ENCODE data around the gene TNS1.

Gene TNS1

GRCh38 chr2:217835931-217836891 lies 166.6 kb downstream of the TNS1 start:
- H3K9me3 ChIP-seq (ENCODE audit: control insufficient read depth, low read length) = no peaks in the 10 kb centered on the region
- H3K36me3 ChIP-seq (ENCODE audit: control insufficient read depth, insufficient read depth, low read length) = no peaks in the 10 kb centered on the region
- no peaks in the 10 kb centered on the region for H3K27me3 ChIP-seq (ENCODE audit: control insufficient read depth, insufficient read depth, low read length)
- no peak overlapping the region for H3K4me3 ChIP-seq (ENCODE audit: low read length)
- H3K9ac ChIP-seq (ENCODE audit: low read length) = no peak overlapping the region
- H3K4me1 ChIP-seq (ENCODE audit: control insufficient read depth, insufficient read depth, low read length) = peaks cover 13% of the 10 kb centered on the region

- Histone ChIP-seq H3K27me3 (ENCODE audit: control insufficient read depth, insufficient read depth, low read length) (no peaks in the 10 kb centered on the region), H3K36me3 (ENCODE audit: control insufficient read depth, insufficient read depth, low read length) (no peaks in the 10 kb centered on the region), H3K9me3 (ENCODE audit: control insufficient read depth, low read length) (no peaks in the 10 kb centered on the region), H3K9ac (ENCODE audit: low read length) (no peak overlapping the region), H3K4me1 (ENCODE audit: control insufficient read depth, insufficient read depth, low read length) (peaks cover 13% of the 10 kb centered on the region), H3K4me3 (ENCODE audit: low read length) (no peak overlapping the region)
These were observed 167.9 kb downstream of the TNS1 start for GRCh38 chr2:217834744-217835513.

- Histone ChIP-seq H3K36me3 (ENCODE audit: control insufficient read depth, insufficient read depth, low read length) (no peaks in the 10 kb centered on the region), H3K9me3 (ENCODE audit: control insufficient read depth, low read length) (no peaks in the 10 kb centered on the region), H3K27me3 (ENCODE audit: control insufficient read depth, insufficient read depth, low read length) (no peaks in the 10 kb centered on the region), H3K9ac (ENCODE audit: low read length) (no peak overlapping the region), H3K4me3 (ENCODE audit: low read length) (no peak overlapping the region), H3K4me1 (ENCODE audit: control insufficient read depth, insufficient read depth, low read length) (peaks cover 13% of the 10 kb centered on the region)
These were observed 168.7 kb downstream of the TNS1 start for GRCh38 chr2:217834057-217834620.

- H3K36me3 ChIP-seq (ENCODE audit: control insufficient read depth, insufficient read depth, low read length) = no peaks in the 10 kb centered on the region
- no peaks in the 10 kb centered on the region for H3K27me3 ChIP-seq (ENCODE audit: control insufficient read depth, insufficient read depth, low read length)
- H3K4me3 ChIP-seq (ENCODE audit: low read length) = no peak overlapping the region
- no peak overlapping the region for H3K9ac ChIP-seq (ENCODE audit: low read length)
- peaks cover 13% of the 10 kb centered on the region for H3K4me1 ChIP-seq (ENCODE audit: control insufficient read depth, insufficient read depth, low read length)
- no peaks in the 10 kb centered on the region for H3K9me3 ChIP-seq (ENCODE audit: control insufficient read depth, low read length)
These were observed 169.4 kb downstream of the TNS1 start for GRCh38 chr2:217833439-217833838.

- Histone ChIP-seq H3K4me1 (ENCODE audit: control insufficient read depth, insufficient read depth, low read length) (peaks cover 13% of the 10 kb centered on the region), H3K4me3 (ENCODE audit: low read length) (no peak overlapping the region), H3K27me3 (ENCODE audit: control insufficient read depth, insufficient read depth, low read length) (no peaks in the 10 kb centered on the region), H3K9ac (ENCODE audit: low read length) (no peak overlapping the region), H3K9me3 (ENCODE audit: control insufficient read depth, low read length) (no peaks in the 10 kb centered on the region), H3K36me3 (ENCODE audit: control insufficient read depth, insufficient read depth, low read length) (no peaks in the 10 kb centered on the region)
These were observed 169.8 kb downstream of the TNS1 start for GRCh38 chr2:217832987-217833386.

GRCh38 chr2:217832115-217832514 lies 170.7 kb downstream of the TNS1 start:
- Histone ChIP-seq H3K4me3 (ENCODE audit: low read length) (no peak overlapping the region), H3K9me3 (ENCODE audit: control insufficient read depth, low read length) (no peaks in the 10 kb centered on the region), H3K4me1 (ENCODE audit: control insufficient read depth, insufficient read depth, low read length) (peaks cover 6% of the 10 kb centered on the region), H3K36me3 (ENCODE audit: control insufficient read depth, insufficient read depth, low read length) (no peaks in the 10 kb centered on the region), H3K9ac (ENCODE audit: low read length) (no peak overlapping the region), H3K27me3 (ENCODE audit: control insufficient read depth, insufficient read depth, low read length) (no peaks in the 10 kb centered on the region)

- no peaks in the 10 kb centered on the region for H3K36me3 ChIP-seq (ENCODE audit: control insufficient read depth, insufficient read depth, low read length)
- H3K9me3 ChIP-seq (ENCODE audit: control insufficient read depth, low read length) = no peaks in the 10 kb centered on the region
- H3K4me1 ChIP-seq (ENCODE audit: control insufficient read depth, insufficient read depth, low read length) = no peaks in the 10 kb centered on the region
- H3K4me3 ChIP-seq (ENCODE audit: low read length) = no peak overlapping the region
- no peak overlapping the region for H3K9ac ChIP-seq (ENCODE audit: low read length)
- H3K27me3 ChIP-seq (ENCODE audit: control insufficient read depth, insufficient read depth, low read length) = no peaks in the 10 kb centered on the region
These were observed 171.5 kb downstream of the TNS1 start for GRCh38 chr2:217831306-217831705.

GRCh38 chr2:217830807-217831206 lies 172.0 kb downstream of the TNS1 start:
- no peaks in the 10 kb centered on the region for H3K4me1 ChIP-seq (ENCODE audit: control insufficient read depth, insufficient read depth, low read length)
- H3K36me3 ChIP-seq (ENCODE audit: control insufficient read depth, insufficient read depth, low read length) = no peaks in the 10 kb centered on the region
- H3K27me3 ChIP-seq (ENCODE audit: control insufficient read depth, insufficient read depth, low read length) = no peaks in the 10 kb centered on the region
- no peak overlapping the region for H3K4me3 ChIP-seq (ENCODE audit: low read length)
- no peak overlapping the region for H3K9ac ChIP-seq (ENCODE audit: low read length)
- no peaks in the 10 kb centered on the region for H3K9me3 ChIP-seq (ENCODE audit: control insufficient read depth, low read length)

GRCh38 chr2:217830061-217830460 lies 172.7 kb downstream of the TNS1 start:
- Histone ChIP-seq H3K36me3 (ENCODE audit: control insufficient read depth, insufficient read depth, low read length) (no peaks in the 10 kb centered on the region), H3K27me3 (ENCODE audit: control insufficient read depth, insufficient read depth, low read length) (no peaks in the 10 kb centered on the region), H3K4me3 (ENCODE audit: low read length) (no peak overlapping the region), H3K9me3 (ENCODE audit: control insufficient read depth, low read length) (no peaks in the 10 kb centered on the region), H3K4me1 (ENCODE audit: control insufficient read depth, insufficient read depth, low read length) (no peaks in the 10 kb centered on the region), H3K9ac (ENCODE audit: low read length) (no peak overlapping the region)

GRCh38 chr2:217829420-217829819 lies 173.4 kb downstream of the TNS1 start:
- H3K9me3 ChIP-seq (ENCODE audit: control insufficient read depth, low read length) = no peaks in the 10 kb centered on the region
- no peak overlapping the region for H3K9ac ChIP-seq (ENCODE audit: low read length)
- H3K36me3 ChIP-seq (ENCODE audit: control insufficient read depth, insufficient read depth, low read length) = no peaks in the 10 kb centered on the region
- no peaks in the 10 kb centered on the region for H3K27me3 ChIP-seq (ENCODE audit: control insufficient read depth, insufficient read depth, low read length)
- H3K4me1 ChIP-seq (ENCODE audit: control insufficient read depth, insufficient read depth, low read length) = no peaks in the 10 kb centered on the region
- no peak overlapping the region for H3K4me3 ChIP-seq (ENCODE audit: low read length)

GRCh38 chr2:217828336-217828735 lies 174.5 kb downstream of the TNS1 start:
- no peak overlapping the region for H3K9ac ChIP-seq (ENCODE audit: low read length)
- H3K36me3 ChIP-seq (ENCODE audit: control insufficient read depth, insufficient read depth, low read length) = no peaks in the 10 kb centered on the region
- H3K4me1 ChIP-seq (ENCODE audit: control insufficient read depth, insufficient read depth, low read length) = no peaks in the 10 kb centered on the region
- no peaks in the 10 kb centered on the region for H3K27me3 ChIP-seq (ENCODE audit: control insufficient read depth, insufficient read depth, low read length)
- H3K9me3 ChIP-seq (ENCODE audit: control insufficient read depth, low read length) = no peaks in the 10 kb centered on the region
- no peak overlapping the region for H3K4me3 ChIP-seq (ENCODE audit: low read length)

Data from mucosa of stomach (tissue), 1 donor.